Measurements from ENCODE around the gene PHF21B. TPM values are rescaled to one million over a fixed set of nuclear protein-coding genes. Genes with fewer than 3 reads are reported as not detected.

PHF21B gene
- total and polyA plus RNA-seq, 2 of the 8 experiments (the other 6 are each of a cell fraction or from before 2014, with no cell fraction given): 19.3 to 68.1 TPM

DNA sequence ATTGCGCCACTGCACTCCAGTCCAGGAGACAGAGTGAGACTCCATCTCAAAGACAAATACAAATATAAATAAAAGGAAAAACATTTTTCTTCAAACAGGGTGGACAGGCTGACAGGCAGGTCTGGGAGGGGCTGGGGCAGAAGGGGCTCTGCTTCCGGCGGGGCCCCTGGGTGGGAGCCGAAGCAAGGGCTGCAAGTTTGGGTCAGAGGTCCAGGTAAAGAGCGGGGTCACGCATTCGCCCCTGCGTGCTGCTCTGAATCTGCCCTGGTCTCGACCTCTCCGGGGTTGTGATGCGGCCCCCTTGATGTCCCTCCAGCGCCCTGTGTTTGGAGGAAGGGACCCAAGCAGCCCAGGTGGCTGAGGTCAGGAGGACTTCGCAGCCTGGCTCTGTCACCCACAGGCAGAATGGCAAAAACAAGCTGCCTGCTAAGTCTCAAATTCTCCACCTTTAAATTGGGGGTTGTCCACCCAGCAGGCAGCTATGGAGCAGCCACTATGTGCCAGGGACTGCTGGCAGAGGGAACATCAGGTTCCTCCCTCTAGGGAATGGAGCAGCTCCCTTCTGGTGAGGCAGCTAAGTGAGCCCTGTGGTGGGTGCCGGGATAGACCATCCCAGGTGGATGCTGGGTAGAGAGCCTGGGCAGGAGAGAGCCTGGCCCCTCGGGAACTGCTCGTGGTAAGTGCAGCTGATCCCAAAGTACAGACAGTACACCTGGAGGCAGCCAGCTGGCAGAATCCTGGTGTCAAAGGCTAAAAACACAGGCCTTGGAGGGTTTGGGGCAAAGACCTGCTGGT lies 10.3 kb upstream of the PHF21B start (continued):
- TF ChIP-seq SIX5 (IDR thresholded peaks at IDR 0.05; ENCODE audit: low read depth, low read length) (no peak), ZNF274 (IDR thresholded peaks at IDR 0.05; ENCODE audit: borderline replicate concordance, extremely low read depth, low read length) (no peak)

All from H1 (cell line).